Skin epidermis (tissue), 12 donors: Measurements from ENCODE around the gene SCNN1B.
"Not testable (repeated sequence)": the region's sequence is repeated elsewhere in the genome, so short reads cannot be mapped to it uniquely, and the experiment has no call there.

Experiments
- H3K27ac ChIP-seq, 21 experiments: fragments of 200-600 bp; sonication (generic) in 11 of 21; one replicate each; pipeline ENCODE4 v1.5.0; 2020; ENCODE audit warnings: mild to moderate bottlenecking in 3 of 21, inconsistent platforms in 2 of 21, moderate library complexity in 2 of 21
- H3K4me3 ChIP-seq, 7 experiments: fragments of 200-600 bp; sonication (generic) in 2 of 7; one replicate each; pipeline ENCODE4 v1.5.0; 2020; ENCODE audit warnings: inconsistent platforms in 2 of 7, mild to moderate bottlenecking in 2 of 7, moderate library complexity in 1 of 7

The SCNN1B gene

DNA sequence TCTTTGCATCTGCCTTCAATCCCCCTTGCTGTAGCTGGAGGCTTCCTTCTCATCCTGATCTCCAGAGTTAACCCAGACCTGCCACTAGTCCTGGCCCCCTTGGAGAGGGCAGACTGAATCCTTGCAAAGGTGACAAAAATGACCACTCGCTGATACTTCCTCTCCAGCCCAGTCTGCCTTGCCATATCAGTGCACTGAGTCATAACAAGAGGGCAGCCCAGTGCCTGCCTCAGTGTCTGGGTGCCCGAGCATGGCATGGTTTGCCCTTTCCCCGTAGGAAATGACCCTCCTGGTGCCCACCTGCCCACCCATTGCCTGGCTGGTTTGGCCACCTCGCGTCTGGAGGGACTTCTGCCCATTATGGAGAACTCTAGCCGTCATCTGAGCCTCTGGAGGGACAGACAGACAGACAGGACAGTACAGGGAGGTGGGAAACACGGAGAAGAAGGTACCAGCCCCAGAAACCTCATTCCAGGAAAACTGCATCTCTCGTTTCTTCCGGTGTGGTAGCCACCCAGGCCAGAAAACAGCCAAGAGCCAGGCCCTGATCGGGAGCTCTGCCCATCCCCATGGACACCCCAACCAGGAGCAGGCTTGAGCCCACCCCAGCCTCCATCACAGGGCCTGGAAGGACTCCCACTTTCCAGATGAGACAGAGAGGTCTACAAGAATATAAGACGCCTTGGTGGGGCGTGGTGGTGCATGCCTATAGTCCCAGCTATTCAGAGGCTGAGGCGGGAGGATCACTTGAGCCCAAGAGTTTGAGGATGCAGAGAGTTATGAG lies 71.5 kb downstream of the SCNN1B start:
- Histone ChIP-seq H3K27ac (no peak overlapping the region), H3K4me3 (no peak overlapping the region)

GRCh38 chr16:23374721-23375510 lies 72.8 kb downstream of the SCNN1B start:
- Histone ChIP-seq H3K27ac (no peak overlapping the region), H3K4me3 (no peak overlapping the region)

DNA sequence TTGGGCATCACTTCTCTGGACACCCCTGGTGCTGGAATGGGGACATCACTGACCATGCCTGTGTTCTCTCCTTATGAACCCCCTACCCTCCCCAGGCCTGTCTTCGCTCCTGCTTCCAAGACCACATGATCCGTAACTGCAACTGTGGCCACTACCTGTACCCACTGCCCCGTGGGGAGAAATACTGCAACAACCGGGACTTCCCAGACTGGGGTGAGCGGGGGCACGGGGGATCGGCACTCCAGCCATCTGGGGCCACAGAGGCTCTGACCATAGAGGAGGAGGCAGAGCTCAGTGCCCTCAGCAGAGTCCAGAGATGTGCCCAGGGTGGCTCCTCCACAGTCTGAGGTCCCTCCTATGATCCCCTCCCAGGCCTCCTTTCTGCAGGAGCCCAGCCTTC lies 73.5 kb downstream of the SCNN1B start:
- H3K27ac ChIP-seq = no peak overlapping the region
- H3K4me3 ChIP-seq = no peak overlapping the region

DNA sequence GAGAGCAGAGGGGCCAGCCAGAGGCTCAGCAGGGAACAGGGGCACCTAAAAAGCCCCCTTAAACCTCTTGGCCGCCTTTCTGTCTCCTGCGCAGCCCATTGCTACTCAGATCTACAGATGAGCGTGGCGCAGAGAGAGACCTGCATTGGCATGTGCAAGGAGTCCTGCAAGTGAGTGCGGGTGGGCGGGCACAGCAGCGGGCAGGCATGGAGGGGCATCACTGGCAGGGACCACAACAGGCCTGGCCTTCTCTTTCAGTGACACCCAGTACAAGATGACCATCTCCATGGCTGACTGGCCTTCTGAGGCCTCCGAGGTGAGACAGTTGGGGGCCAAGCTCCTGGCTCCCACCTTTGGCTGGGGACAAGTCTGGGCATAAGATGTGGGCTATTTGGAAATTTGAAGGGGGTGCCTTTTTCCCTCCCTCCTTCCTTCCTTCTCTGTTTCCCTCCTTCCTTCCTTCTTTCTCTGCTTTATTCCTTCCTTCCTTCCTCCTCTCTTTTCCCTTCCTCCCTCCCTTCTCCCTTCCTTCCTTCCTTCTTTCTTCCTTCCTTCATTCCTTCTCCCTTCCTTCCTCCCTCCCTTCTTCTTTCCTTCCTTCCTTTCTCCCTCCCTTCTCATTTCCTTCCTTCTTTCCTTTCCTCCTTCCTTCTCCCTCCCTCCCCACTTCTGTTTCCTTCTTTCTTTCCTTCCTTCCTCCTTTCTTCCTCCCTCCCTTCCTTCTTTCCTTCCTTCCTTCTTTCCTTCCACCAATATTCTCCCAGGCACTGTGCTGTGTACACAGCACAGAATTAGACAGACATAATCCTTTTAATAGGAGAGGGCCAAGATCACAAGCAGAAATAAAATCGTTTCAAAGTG lies 75.2 kb downstream of the SCNN1B start:
- Histone ChIP-seq H3K4me3 (no peak overlapping the region), H3K27ac (no peak overlapping the region)

DNA sequence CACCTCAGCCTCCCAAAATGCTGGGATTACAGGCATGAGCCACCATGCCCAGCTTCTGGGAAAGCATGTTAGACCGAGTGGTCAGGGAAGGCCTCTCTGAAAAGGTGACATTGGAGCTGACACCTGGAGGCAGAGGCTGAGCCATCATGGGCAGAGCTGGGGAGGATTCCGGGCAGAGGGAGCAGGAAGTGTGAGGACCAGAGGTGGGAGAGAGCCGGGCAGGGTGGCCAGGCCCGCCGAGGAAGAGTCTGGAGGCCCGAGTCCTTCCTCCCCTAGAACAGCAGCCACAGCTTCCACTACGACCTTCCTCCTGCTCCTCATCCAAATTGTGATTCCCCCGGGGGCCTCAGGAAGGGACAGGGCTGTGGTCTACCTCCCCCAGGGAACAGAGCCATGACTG lies 76.2 kb downstream of the SCNN1B start:
- Histone ChIP-seq H3K4me3 (no peak overlapping the region), H3K27ac (no peak overlapping the region)

DNA sequence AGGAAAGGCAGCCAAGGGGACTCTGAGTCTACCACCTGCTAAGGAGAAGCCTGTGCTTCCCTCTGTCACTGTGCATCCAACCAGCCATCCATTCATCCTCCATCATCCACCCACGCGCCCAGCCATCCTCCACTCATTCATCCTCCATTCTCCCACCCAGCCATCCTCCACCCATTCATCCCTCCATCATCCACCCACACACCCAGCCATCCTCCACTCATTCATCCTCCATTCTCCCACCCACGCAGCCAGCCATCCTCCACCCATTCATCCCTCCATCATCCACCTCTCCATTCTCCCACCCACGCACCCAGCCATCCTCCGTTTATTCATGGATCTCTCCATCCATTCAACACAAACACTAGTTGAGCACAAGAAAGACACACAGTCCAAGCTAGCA lies 76.8 kb downstream of the SCNN1B start:
- Histone ChIP-seq H3K27ac (no peak overlapping the region), H3K4me3 (no peak overlapping the region)

GRCh38 chr16:23379707-23380106 lies 77.6 kb downstream of the SCNN1B start:
- Histone ChIP-seq H3K4me3 (no peak overlapping the region), H3K27ac (no peak overlapping the region)

- no peak overlapping the region for H3K4me3 ChIP-seq
- H3K27ac ChIP-seq = no peak overlapping the region
Observed at GRCh38 chr16:23380501-23380951, 78.4 kb downstream of the SCNN1B start.

DNA sequence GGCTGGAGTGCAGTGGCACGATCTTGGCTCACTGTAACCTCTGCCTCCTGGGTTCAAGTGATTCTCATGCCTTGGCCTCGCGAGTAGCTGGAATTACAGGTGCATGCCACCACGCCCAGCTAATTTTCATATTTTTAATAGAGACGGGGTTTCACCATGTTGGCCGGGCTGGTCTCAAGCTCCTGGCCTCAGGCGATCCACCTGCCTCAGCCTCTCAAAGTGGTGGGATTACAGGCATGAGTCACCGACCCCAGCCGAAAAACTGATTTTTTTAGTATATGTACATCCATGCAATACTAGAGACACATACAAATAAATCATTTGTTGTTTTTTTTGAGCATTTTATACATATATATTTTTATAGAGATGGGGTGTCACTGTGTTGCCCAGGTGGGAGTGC lies 79.6 kb downstream of the SCNN1B start:
- H3K27ac ChIP-seq = peak overlapping the region in 1 of 21 experiments; percentile 41
- not testable (repeated sequence) for H3K4me3 ChIP-seq

GRCh38 chr16:23382279-23382678 lies 80.2 kb downstream of the SCNN1B start:
- Histone ChIP-seq H3K27ac (no peak overlapping the region), H3K4me3 (no peak overlapping the region)

- Histone ChIP-seq H3K4me3 (no peak overlapping the region), H3K27ac (peak overlapping the region in 3 of 21 experiments; percentile 22 to 68 (median 28))
Observed at GRCh38 chr16:23383881-23384280, 81.8 kb downstream of the SCNN1B start.

DNA sequence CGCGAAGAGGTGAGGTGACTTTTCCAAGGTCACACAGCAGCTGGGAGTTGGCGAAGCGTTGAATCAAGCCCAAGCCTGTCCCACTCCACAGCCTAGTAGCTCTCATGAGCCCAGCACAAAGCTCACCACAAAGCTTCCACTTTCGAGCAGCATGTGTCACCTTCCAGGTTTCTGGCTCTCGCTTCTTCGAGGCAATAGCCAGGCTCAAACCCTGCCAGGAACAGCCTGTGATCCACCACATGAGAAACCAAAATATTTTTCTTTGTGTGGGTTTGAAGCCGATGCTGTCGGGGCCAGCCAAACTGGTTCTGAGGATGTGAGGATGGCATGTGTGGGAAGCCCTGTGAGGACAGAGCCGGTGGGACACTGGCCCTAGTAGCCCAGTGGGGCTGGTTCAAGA lies 82.8 kb downstream of the SCNN1B start:
- peak overlapping the region in 10 of 21 experiments; percentile 20 to 69 (median 50) for H3K27ac ChIP-seq

DNA sequence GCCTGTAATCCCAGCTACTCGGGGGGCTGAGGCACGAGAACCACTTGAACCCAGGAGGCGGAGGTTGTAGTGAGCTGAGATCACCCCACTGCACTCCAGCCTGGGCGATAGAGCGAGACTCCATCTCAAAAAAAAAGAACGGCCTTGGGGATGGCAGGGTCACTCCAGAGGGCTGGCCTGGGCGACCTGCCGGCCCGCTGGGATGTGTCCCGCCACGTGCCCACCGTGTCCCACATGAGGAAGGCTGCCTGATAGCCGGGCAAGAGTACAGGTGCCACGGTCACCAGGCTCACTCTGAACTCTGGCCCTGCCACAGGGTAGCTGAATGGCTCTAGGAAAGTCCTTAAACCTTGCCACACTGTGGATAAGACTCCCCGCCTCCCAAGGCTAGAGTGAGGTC lies 83.3 kb downstream of the SCNN1B start:
- Histone ChIP-seq H3K27ac (peak overlapping the region in 10 of 21 experiments; percentile 20 to 69 (median 50)), H3K4me3 (no peak overlapping the region)

More for the DNA sequence above, 82.8 kb downstream of the SCNN1B start:
- H3K4me3 ChIP-seq = no peak overlapping the region

- Histone ChIP-seq H3K4me3 (no peak overlapping the region), H3K27ac (no peak overlapping the region)
Observed at GRCh38 chr16:23387666-23388065, 85.6 kb downstream of the SCNN1B start.

GRCh38 chr16:23388786-23389185 lies 86.7 kb downstream of the SCNN1B start:
- H3K27ac ChIP-seq = no peak overlapping the region
- H3K4me3 ChIP-seq = no peak overlapping the region

DNA sequence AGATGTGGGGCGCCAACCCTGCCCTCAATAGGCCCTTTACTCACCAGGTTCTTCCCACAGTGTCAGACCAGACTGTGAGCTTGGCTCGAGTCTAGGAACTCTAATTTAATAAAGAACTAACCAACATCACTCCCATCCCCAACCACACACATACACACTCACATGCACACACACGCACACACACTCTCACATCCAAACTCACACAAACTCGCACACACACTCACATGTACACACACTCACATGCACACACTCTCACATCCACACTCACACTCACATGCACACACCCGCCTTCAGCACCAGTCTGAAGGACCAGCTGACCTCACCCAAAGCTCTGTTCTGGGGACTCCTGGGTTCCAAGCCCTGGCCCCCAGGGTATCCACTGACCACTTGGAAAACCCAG lies 87.1 kb downstream of the SCNN1B start:
- Histone ChIP-seq H3K4me3 (no peak overlapping the region), H3K27ac (no peak overlapping the region)

DNA sequence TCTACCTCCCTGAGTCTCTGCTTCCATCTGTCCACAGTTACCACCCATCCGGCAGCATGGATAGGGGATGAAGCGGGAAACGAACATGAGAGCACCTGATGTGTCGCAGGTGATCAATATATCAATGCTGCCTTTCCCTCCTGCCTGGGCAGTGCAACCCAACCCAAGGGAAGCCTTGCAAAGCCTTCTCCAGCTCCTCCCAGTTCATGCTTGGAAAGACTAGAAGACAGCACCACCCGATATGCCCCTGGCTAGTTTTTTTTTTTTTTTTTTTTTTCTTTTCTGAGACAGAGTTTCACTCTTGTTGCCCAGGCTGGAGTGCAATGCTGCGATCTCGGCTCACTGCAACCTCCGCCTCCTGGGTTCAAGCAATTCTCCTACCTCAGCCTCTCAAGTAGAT lies 87.8 kb downstream of the SCNN1B start:
- not testable (repeated sequence) for H3K27ac ChIP-seq, H3K4me3 ChIP-seq

DNA sequence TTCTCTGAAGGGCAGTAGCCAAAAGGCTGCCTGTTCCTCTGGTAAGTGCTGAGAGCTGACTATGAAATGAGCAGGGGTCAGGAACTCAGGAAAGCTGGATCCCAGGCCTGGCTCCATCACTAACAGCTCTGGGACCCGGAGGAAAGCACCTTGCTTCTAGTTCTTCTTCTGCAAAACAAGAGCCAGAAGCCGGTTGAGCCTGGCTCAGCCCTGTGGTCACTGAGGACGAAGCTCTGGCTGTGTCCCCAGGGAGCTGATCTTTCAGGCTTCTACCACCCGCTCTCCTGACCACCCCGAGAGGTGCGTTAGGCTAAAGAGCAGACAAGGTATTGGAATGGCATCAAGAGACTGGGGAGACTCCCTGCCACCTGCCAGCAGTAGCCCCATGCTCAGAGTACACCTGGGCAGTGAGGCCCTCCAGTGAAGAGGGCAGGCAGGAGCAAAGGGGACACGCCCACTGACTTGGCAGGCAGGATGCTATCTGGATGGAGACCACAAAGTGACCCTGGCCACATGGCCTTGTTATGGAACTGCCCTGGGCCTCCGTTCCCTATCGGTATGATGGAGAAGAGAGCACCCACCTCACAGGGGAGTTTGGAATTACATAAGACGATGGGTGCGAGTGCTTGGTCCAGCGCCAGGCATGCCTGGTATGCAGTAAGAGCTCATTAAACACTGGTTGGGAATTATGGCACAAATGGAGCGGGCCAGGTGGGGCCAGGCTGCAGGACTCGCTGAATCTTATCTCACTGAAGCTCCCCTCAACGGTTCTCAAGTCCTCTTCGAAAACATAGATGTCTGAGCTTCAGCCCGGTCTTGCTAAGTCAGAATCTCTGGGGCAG lies 89.5 kb downstream of the SCNN1B start:
- no peak overlapping the region for H3K27ac ChIP-seq

DNA sequence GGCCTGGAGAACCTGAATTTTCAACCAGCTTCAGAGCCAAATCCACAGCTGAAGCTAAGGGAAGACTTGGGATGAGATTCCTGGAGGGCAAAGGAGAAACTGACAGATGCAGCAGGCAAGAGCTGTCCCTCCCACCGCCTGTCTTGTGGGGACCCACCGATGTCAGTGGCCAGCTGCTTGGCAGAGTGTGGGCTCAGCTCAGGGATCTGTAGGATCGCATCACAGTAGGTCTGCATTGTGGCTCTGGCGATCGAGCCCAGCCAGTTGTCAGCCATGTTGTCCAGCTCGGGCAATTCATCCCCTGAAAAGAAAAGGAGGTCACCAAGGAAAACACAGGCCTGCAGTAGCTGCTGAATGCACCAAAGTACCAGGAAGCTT lies 90.1 kb downstream of the SCNN1B start:
- Histone ChIP-seq H3K4me3 (no peak overlapping the region), H3K27ac (peak overlapping the region in 1 of 21 experiments; percentile 56)

More for the DNA sequence above, 89.5 kb downstream of the SCNN1B start:
- no peak overlapping the region for H3K4me3 ChIP-seq
